NB4 (cell line): ENCODE results near the gene LRRTM2.

Source experiments
- DNase-seq: peaks from one replicate; pipeline ENCODE4 v3.0.0; 2010; ENCODE audit warnings: low read depth
- H3K4me3 ChIP-seq: one replicate; pipeline ENCODE4 v1.5.1; 2011; ENCODE audit warnings: mild to moderate bottlenecking, low read depth, low read length, moderate library complexity
- CTCF ChIP-seq: IDR thresholded peaks from one replicate; pipeline ENCODE4 v1.5.1; 2012; ENCODE audit warnings: low read depth, low read length
- MAX ChIP-seq: IDR thresholded peaks from 2 replicates; pipeline ENCODE4 v1.6.1; 2011; ENCODE audit warnings: low read depth, low read length
- MYC ChIP-seq: IDR thresholded peaks from 2 replicates; pipeline ENCODE4 v1.6.1; 2011; ENCODE audit warnings: low read depth, low read length
- POLR2A ChIP-seq: IDR thresholded peaks from 2 replicates; pipeline ENCODE4 v1.6.1; 2011; ENCODE audit warnings: mild to moderate bottlenecking; ENCODE audit not compliant: insufficient read length; ENCODE audit errors: extremely low read depth

LRRTM2 gene

GRCh38 chr5:138824924-138825863 lies 49.9 kb downstream of the LRRTM2 start:
- DNase-seq = peak; percentile 40
- H3K4me3 ChIP-seq = no peak overlapping the region
- TF ChIP-seq CTCF (peak; percentile 51), POLR2A (no peak)

- no peak for DNase-seq
- no peak overlapping the region for H3K4me3 ChIP-seq
- TF ChIP-seq MYC = no peak
- TF ChIP-seq POLR2A = no peak
- TF ChIP-seq CTCF = no peak
- TF ChIP-seq MAX = no peak
Measured at GRCh38 chr5:138824516-138824915, 50.6 kb downstream of the LRRTM2 start.

GRCh38 chr5:138820695-138821094 lies 54.4 kb downstream of the LRRTM2 start:
- no peak overlapping the region for H3K4me3 ChIP-seq
- DNase-seq = no peak
- TF ChIP-seq CTCF (no peak), MAX (no peak), MYC (no peak), POLR2A (no peak)

GRCh38 chr5:138819081-138819480 lies 56.1 kb downstream of the LRRTM2 start:
- TF ChIP-seq CTCF (no peak), POLR2A (no peak), MYC (no peak), MAX (no peak)
- no peak for DNase-seq
- no peak overlapping the region for H3K4me3 ChIP-seq
